NCI-H1436 (cell line): ENCODE data around the gene PCSK7.
A peak's percentile ranks its signal among the peaks of the same experiment; 100 is the strongest.

ENCODE experiments used
- DNase-seq: peaks from one replicate; lab custom pipeline; 2025; lab: John Stamatoyannopoulos, UW

Gene PCSK7

DNA sequence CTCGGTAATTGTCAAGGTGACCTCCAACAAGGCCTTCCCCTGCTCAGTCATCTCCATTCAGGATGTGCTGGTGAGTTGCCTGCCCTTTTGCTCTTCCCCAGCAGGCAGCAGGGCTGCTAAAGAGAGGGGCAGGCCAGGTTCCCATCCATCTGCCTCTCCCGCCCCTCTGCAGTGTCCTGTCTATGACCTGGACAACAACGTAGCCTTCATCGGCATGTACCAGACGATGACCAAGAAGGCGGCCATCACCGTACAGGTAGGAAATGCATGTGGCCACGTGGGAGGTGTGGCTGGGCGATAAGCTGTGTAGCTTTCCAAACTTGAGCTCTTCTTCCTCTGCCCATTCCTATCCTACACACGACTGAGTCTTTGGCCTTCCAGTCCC, 49.3 kb downstream of the PCSK7 start:
- DNase-seq, result no peak

DNA sequence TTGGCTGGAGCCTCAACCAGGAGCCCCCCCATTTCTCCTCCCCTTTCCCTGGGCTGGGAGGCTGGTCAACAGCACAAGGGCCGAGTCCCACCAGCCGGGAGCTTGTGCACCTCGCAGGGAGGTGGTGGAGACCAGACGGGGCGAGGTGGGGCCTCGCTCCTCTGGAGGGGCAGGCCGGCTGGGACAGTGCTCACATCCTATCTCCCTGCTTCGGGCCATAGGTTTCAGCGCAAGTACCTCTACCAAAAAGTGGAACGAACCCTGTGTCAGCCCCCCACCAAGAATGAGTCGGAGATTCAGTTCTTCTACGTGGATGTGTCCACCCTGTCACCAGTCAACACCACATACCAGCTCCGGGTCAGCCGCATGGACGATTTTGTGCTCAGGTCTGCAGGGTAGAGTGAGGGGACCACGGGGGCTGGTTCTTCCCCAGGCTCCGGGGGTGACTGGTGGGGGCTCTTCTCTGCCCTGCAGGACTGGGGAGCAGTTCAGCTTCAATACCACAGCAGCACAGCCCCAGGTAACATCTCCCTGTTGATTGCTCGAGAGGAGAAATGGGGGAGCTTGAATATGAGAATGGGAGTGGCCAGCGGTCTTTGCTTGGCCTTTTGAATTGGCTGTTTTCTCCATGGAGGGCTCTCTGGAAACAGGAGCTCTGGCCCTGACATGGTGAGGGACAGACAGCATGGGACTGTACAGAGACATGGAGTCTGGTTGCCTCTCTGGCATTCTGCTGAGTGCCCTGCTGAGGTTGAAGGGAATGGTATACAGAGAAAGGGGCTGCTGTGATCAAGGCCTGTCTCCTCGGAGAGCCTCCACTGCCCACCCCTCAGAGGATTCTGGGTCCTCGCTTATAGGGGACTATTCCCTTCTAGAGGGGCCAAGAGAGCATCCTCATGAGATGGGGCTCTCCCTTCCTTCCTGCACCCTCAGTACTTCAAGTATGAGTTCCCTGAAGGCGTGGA, 50.0 kb downstream of the PCSK7 start:
- DNase-seq, result no peak

DNA sequence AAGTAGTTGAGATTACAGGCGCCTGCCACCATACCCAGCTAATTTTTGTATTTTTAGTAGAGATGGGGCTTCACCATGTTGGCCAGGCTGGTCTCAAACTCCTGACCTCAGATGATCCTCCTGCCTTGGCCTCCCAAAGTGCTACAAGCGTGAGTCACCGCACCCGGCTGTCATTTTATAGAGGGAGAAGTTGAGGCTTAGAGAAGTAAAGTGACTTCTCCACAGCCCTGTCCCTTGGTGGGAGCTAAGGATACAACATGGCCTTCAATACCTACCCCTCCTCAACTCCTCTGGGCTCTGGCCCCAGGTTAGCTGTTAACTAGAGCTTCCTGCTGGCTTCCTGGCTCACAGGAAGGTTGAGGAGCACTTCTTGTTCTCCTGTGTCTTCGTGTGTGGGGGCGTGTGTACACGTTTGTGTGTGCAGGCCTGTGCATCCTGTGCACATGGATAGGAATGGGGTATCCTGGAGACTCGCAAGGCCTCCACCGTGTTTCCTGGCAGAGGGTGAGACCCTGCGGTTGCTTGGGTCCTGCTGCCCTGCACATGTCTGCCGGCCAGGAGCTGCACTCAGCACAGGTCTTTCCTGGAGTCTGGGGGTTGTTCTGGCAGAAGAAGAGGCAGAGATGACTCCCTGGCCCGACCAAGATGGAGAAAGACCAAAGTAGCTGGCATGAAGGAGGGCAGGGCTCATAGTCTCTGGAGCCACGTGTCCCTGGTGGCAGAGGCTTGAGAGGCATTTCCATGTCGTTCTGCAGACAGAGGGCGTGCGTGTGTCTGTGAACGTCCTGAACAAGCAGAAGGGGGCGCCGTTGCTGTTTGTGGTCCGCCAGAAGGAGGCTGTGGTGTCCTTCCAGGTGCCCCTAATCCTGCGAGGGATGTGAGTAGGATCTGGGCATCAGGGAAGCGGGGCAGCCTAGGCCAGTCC, 51.0 kb downstream of the PCSK7 start:
- DNase-seq, result peak; percentile 60

DNA sequence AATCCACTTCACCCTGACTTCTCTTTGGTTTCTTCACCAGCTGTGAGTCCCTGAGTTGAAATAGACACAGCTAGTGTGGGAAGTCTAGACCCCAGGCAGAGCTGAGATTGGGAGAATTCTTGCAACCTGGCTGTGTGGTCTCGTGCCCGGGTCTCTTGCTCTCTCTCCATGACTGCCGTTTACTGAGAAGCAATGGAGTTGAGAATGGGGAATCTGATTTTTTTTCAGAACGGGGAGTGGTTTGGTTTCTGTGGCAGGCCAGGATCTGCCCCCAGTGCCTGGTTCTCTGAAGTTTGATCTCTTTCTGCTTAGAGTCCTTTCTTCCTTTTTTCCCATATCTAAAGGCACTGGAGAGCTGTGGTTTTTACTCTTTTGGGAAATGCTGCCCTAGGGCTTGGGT, 51.9 kb downstream of the PCSK7 start:
- DNase-seq, result no peak

DNA sequence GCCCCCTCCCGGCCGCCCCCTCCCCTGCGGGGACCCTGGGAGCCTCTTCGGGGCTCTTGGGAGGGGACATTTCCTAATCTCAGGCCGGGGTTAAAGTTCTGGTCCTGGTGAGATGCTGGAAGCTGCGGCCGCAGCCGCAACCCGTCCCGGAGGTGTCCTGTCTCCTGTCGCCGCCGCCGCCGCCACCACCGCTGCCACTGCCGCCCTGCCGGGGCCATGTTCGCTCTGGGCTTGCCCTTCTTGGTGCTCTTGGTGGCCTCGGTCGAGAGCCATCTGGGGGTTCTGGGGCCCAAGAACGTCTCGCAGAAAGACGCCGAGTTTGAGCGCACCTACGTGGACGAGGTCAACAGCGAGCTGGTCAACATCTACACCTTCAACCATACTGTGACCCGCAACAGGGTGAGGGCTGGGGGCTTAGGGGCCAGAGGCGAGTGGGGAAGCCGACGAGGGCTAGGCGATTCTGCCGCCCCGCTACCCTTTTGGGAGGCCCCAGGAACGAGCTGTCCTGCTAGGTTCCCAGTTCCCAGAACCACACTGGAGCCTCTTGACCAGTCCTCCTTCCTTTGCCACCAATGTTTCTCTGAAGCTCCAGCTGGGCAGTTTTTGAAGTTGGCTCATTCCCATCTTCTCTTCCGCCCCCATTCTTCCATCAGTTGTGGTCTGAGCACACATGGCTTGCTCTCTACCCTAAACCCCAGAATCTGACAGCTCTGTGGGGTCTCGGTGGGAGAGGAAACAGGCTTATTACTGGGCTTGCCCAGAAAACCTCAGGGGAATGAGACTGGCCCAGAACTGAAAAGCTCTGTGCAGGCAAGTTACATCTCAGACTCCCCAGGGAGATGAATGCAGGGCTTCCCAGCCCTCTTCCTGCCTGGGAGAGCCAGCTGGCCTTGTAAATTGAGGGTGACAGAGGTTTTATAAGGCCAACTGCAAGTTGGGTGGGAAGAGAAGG, 52.5 kb downstream of the PCSK7 start:
- DNase-seq, result peak; percentile 4

DNA sequence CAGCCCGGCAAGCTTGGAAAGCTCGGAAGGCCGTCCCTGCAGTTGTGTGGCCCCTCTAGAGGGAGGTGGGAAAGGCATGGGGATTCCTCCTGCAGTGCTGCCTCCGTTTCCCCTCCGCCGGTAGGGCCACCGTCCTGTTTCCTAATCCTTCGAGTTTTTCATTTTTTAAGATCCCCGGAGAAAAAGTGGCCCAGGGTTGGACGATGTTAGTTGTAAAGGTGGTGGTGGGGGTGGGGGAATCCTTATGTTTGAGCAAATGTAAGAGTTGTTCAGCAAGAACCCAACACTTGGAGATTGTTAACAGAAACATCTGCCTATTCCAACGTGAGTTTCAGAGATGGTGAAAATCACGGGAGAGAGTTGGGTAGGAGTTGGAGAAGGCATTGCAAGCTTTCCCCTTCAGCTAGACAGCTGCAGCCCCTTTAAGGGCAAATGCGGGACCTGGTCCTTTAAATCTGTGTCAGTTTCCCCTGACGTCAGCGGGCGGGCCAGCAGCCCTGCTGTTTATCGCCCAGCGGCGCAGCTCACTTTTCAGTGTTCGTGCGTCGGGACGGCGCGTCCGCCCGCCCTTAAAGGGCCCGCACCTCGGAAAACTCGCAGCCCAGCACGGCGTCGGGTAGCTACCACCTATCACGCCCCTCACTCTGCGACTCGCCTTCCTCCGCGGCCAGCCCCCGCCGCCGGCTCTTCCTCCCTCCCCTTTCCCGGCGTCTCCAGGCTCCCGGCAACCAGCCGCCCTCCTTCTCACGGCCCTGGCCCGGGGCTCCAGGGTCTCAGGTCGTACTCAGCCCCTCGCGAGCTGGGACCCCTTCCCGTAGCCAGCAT, 53.5 kb downstream of the PCSK7 start, which contains the start of gene SIDT2:
Gene SIDT2, plus strand, starts transcription at position 534 of the 825 bp plus-strand sequence. CDS start 521 bp downstream, outside the sequence.
- DNase-seq, result peak; percentile 81

DNA sequence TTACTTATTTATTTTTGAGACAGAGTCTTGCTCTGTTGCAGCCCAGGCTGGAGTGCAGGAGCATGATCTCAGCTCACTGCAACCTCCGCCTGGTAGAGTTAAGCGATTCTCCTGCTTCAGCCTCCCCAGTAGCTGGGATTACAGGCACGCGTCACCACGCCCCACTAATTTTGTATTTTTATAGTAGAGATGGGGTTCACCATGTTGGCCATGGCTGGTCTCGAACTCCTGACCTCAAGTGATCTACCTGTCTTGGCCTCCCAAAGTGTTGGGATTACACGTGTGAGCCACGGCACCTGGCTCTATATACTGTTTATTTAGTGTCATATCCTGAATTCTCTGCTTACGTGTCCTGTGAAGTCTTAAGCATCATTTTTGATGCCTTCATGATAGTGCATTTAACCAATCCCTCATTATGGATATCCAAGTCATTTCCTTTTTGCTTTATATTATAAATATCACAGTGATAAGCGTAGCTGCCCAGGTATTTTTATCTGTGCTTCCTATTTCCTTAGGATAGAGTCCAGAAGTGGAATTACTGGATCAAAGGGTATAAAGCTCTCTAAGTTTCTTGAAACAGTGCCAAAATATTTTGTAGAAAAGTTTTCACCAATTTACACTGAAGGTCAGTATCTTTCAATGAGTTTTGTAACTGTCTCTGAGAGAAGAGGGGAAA, 54.2 kb downstream of the PCSK7 start:
- DNase-seq, result no peak

DNA sequence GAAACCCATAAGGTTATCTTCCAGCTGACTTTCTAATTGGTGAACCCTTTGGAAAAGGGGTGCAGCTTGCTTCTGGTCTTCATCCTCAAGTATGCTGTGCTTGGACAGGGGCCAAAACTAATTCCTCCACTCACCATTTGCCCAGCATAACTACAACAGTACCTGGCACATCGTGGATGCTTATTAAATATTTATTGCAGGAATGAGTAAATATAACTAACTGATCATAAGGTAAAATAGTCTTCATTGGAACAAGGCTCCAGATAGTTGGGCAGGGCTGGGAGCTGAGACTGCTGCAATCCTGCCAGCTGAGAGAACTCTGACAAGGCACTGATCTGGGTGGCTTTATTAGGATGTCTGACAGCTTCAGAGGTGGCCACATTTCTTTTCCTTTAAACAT, 55.7 kb downstream of the PCSK7 start:
- DNase-seq, result no peak

DNA sequence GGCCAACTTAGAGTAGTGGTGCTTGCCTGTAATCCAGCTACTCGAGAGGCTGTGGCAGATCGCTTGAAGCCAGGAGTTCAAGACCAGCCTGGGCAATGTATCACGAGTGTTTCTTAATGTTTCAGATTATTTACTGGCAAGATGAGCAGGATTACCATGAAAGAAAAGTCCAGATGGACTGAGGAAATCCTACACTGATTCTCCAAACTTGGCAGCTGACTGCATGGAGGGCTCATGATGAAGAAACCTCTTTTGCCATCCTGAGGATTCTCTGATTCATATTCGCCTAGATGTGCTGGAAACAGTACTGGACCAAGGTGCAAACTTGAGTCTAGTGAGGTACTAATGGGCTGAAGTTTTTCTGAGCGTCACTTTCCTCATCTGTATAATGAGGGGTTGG, 56.1 kb downstream of the PCSK7 start:
- DNase-seq, result no peak

DNA sequence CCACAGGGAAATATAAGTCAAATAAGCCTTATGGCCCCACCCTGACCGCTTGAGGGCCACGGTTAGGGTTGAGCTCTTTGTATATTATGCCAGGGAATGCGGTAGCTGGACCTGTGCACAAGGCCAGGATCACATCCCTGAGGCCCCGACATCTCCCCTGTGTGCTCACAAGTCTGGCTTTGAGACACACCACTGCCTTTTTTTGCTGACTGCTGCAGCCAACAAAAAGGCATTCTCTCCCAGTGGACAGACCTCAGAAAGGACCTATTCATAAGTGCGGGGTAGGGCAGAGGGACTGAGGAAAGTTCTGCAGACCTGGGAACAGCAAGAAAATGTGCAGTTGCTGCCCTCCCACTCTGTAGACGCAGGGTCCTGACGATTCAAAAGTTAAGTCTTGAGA, 56.8 kb downstream of the PCSK7 start:
- no peak for DNase-seq

DNA sequence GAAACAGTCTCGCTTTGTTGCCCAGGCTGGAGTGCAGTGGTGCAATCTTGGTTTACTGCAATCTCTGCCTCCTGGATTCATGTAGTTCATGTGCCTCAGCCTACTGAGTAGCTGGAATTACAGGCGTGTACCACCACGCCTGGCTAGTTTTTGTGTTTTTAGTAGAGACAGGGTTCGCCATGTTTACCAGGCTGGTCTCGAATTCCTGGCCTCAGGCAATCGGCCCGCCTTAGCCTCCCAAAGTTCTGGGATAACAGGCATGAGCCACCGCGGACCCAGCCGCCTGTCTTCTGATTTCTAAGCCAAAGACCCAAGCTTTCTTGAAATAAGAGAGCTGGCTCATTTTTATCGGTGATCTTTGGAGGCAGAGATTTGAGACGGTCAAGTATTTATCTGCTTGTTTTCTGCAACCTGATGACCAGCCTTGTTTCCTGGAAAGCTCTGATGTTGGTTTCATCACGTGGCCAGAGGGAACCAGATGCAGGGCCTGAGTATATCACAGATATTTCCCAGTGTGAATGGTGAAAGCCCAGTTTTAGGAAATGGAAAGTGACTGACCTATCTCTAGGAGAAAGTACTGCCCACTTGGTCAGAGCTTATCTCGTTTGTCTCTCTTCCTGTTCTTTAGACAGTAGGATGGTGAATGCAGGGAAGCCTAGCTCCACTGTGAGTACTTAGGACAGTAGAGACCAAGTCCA, 59.0 kb downstream of the PCSK7 start:
- DNase-seq, result no peak

DNA sequence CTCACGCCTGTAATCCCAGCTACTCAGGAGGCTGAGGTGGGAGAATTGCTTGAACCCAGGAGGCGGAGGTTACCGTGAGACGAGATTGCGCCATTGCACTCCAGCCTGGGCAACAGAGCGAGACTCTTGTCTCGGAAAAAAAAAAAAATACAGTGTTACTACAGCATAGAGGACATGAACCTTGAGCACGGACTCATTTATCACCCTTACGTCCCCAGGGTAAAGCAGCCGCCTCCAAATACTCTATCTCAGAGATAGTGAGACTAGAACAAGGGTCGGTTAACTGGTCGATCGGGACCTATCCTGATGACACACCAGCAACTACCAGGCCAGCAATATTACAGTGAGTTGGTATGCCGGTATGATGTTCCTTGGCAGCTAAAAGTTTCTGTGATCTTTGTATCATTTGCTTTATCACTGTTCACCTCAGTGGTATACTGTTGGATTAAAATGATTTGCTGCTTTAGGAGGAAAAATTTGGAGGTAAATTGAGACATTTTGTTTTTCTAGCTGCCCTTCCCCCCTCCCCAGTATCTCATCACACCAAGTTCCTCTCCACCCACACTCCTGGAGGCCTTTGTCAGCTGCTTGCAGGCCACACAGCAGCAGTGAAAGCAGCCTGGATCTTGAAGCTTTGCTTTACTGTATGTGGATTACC, 60.3 kb downstream of the PCSK7 start:
- DNase-seq, result no peak

DNA sequence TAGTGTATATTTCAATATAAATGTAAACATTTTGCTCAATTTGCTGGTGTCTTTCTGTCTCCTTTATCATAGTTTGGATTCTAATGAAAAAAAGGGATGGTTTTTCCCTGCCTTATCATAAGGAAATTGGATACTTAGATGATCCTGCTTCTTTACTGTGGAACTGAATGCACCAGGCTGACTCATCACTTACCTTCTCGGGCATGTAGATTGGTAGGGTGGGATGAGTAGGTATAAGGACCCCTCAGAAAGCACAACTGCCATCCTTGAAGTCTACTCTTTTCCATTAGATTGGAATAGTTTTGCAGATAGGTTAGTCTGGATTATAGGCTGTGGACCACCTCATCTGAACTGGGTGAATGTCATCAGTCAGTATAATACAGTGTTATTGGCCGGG, 60.9 kb downstream of the PCSK7 start:
- DNase-seq, result no peak

DNA sequence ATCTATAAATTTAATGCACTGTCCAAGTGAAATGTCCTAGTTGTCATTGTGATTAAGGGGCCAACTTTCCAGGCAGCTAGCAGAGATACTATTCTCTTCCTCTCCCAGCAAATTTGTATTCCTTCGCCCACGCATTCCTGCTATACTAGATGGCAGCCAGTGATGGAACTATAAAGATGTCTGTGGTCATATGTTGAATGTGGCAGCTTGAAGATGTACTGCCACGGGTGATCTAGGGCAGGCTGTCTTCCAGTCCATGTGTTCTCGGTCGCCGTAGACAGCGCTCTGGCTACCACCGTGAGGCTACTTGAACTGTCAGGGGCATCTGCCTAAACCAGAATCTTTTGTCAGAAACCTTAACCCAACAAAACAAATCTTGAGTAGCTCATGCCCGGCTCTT, 61.7 kb downstream of the PCSK7 start:
- DNase-seq, result no peak

DNA sequence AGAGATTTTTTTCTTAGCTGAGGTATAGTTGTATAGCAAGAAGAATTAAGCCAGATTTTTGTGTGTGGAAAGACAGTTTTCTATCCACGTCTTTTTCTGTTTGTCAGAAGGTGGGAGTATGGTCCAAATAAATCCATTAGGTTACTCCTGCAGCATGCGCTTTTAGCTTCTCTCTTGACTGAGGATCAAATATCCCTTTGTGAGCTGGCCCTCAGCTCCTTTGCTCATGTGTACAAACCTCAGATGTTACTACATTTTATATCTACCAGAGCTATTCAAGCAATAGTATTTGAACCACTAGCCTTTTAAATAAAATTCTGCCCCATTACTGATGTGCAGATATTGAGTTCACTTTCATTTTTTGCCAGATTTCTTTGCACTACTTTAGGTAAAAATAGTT, 62.1 kb downstream of the PCSK7 start:
- no peak for DNase-seq

DNA sequence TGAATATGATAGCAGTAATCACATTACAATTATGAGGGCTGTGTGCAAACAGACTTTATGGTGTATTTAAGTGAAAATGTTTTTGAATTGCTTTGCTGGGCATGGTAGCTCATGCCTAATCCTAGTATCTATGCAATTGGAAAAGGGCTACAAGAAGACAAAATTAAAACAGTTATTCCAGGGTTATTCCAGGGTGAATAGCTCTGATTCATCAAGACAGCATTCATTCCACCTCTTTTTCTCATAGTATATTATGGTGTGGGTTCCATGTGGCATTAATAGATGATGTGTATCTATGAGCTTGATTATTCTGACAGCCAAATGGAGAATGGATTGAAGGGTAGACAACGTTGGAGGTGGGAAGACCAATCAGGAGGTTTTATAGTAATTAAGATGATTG, 65.4 kb downstream of the PCSK7 start:
- no peak for DNase-seq

DNA sequence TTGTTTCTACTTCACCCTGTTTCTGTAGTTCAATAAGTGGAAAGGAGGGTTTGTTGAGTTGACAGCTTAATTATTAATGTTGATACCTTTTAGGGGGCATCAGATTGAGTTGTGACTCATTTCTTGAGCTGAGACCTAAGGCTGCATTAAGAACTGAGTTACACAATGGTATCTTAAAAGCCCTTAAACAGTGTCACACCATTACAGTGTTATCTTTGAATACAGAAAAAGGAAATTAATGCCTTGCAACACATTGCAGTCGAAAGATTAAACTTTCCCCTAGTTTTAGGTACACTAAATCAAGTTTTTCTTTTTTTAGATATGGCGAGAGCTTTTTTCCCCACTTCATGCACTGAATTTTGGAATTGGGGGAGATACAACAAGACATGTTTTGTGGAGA, 71.0 kb downstream of the PCSK7 start:
- no peak for DNase-seq

DNA sequence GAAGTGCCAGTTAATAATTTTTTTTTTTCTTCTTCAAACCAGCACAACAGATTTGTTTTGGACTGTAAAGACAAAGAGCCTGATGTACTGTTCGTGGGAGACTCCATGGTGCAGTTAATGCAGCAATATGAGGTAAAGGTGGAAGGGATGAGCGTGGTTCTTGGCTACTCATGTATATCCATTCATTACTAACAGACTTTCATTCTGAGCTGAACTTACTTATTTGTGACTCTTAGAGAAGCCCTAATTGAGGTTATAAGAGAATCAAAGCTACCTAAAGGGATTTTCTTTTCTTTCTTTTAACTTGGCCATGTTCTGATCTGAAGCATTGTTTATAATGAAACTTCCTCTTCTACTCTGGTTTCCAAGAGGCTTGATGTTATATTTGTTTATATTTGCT, 72.0 kb downstream of the PCSK7 start:
- no peak for DNase-seq

DNA sequence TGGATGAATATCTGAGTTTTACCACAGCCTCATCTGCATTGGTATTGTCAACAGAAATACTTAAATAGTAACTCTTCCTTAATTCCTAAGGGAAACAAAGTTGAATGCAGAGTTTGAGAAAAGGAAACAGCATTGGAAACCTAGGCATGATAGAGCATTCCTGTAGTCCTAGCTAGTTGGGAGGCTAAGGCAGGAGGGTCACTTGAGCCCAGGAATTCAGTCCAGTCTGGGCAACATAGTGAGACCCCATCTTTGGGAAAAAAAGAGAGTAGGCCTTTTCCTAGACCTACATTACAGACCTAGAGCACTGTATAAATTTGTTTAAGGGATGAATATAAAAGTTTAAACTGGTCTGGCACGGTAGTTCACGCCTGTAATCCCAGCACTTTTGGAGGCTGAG, 74.4 kb downstream of the PCSK7 start:
- no peak for DNase-seq
